GM12891 (cell line): ENCODE results near the gene TBC1D22A.

Experiments
- PAX5 ChIP-seq: IDR thresholded peaks from 2 replicates; pipeline ENCODE4 v1.6.1; 2011; ENCODE audit warnings: low read length, moderate library complexity, mild to moderate bottlenecking; ENCODE audit not compliant: insufficient read depth, severe bottlenecking
- POLR2A ChIP-seq: IDR thresholded peaks from 2 replicates; pipeline ENCODE4 v1.6.1; 2011; ENCODE audit warnings: low read depth, low read length, control low read depth
- POLR2AphosphoS5 ChIP-seq: IDR thresholded peaks from 2 replicates; pipeline ENCODE4 v1.6.1; 2011; ENCODE audit warnings: low read depth, low read length, control low read depth
- POU2F2 ChIP-seq: IDR thresholded peaks from 2 replicates; pipeline ENCODE4 v1.6.1; 2011; ENCODE audit warnings: low read depth, mild to moderate bottlenecking, control low read depth, low read length, moderate library complexity
- TAF1 ChIP-seq: IDR thresholded peaks from 2 replicates; pipeline ENCODE4 v1.6.1; 2011; ENCODE audit warnings: low read depth, low read length, control low read depth

DNA sequence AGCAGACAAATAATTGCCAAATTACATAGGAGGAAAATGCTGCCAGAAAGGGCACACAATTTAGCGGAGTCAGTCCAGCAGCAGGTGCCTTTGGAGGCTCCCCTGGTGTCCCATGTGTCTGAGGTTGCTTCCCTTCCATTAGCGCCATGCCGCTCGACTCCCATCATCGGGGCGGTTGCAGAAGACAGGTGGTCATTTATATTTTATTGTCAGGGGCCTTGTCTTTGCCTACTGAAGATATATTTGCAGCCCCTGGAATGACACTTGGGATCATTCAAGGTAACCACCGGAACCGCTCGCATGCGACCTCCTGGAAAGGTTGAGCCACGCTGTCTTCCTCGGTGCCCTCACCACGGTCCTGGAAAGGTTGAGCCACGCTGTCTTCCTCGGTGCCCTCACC lies 298.3 kb downstream of the TBC1D22A start:
- TF ChIP-seq POLR2A, result no peak
- TF ChIP-seq TAF1, result no peak
- no peak for TF ChIP-seq POLR2AphosphoS5
- no peak for TF ChIP-seq PAX5
- no peak for TF ChIP-seq POU2F2
